Adrenal gland (tissue), 12 donors: ENCODE results near the gene OMG. TPM values are rescaled to one million over a fixed set of nuclear protein-coding genes. Genes with fewer than 3 reads are reported as not detected.

ENCODE experiments used
- DNase-seq, 7 donors: peaks; one replicate each; pipeline ENCODE4 v3.0.0-alpha.2; 2019 to 2020
- H3K27ac ChIP-seq, 5 donors: fragments of 200-600 bp; sonication (generic) in 4 of 5; 1 replicate in 3 of 5; 2 replicates in 2 of 5; pipeline versions ENCODE4 v1.5.1 to v1.8.0; 2016 to 2020; ENCODE audit warnings: mild to moderate bottlenecking in 1 of 5
- H3K27me3 ChIP-seq: fragments of 200-600 bp; 2 replicates; pipeline ENCODE4 v1.8.0; 2021
- H3K36me3 ChIP-seq, 2 donors: fragments of 200-600 bp; replicated peaks in 1 of 2; 1 replicate in 1 of 2; 2 replicates in 1 of 2; pipeline versions ENCODE4 v1.5.1 to v1.8.0; 2018 to 2022
- H3K4me1 ChIP-seq, 2 donors: fragments of 200-600 bp; replicated peaks in 1 of 2; 1 replicate in 1 of 2; 2 replicates in 1 of 2; pipeline versions ENCODE4 v1.5.1 to v1.8.0; 2018 to 2021
- H3K4me3 ChIP-seq, 4 donors: fragments of 200-600 bp; sonication (generic) in 3 of 4; one replicate each; pipeline ENCODE4 v1.5.1; 2016 to 2018
- H3K9me3 ChIP-seq, 3 donors: fragments of 200-600 bp; sonication (generic) in 1 of 3; replicated peaks in 1 of 3; 1 replicate in 2 of 3; 2 replicates in 1 of 3; pipeline versions ENCODE4 v1.5.1 to v1.8.0; 2016 to 2021
- CTCF ChIP-seq, 6 experiments: fragments of 450-650 bp in 4 of 6; fragments of 200-600 bp in 2 of 6; sonication (generic) in 1 of 6; IDR thresholded peaks; 1 replicate in 5 of 6; 2 replicates in 1 of 6; pipeline versions ENCODE4 v1.5.1 to v1.8.0; 2016 to 2021; ENCODE audit warnings: antibody characterized with exemption in 6 of 6, mild to moderate bottlenecking in 2 of 6, moderate library complexity in 1 of 6
- POLR2A ChIP-seq, 2 donors: fragments of 450-650 bp; IDR thresholded peaks; one replicate each; pipeline ENCODE4 v1.6.1; 2017; ENCODE audit warnings: antibody characterized with exemption in 2 of 2, mild to moderate bottlenecking in 2 of 2, moderate library complexity in 1 of 2
- WGBS, 4 donors: extraction: QIAGEN DNeasy Blood & Tissue Kit in 2 of 4; methylation state at CpG; one replicate each; pipeline versions ENCODE4 v1.1.5 to v1.1.7; 2013 to 2017; 5-methylcytosine and 5-hydroxymethylcytosine counted together
- intact Hi-C, 2 donors: fragments of 100-400 bp; cut with DNase I; formaldehyde crosslinking; loops; one replicate each; pipeline versions ENCODE4 v1.14.1 to v1.15.0; 2022 to 2023
- polyA plus RNA-seq, 3 donors: library from polyadenylated mRNA; stranded (reverse); fragments of 200-250 nt in 2 of 3; fragments of 350-450 nt in 1 of 3; fragmentation: Illumina TruSeq in 1 of 3; extraction: RNeasy Lipid Tissue Mini Kit (QIAGEN cat#74804) in 1 of 3; gene quantifications; one replicate each; pipeline ENCODE4 v1.2.3, GENCODE V29; 2013 to 2014
- total RNA-seq, 9 donors: library from RNA; depleted of rRNA in 4 of 9; stranded (reverse); fragments of >200 nt in 4 of 9; fragments of 120-200 nt in 1 of 9; fragmentation: NEBNext Ultra II Directional in 1 of 9; extraction: Animal tissue kit (Norgen Biotek cat#: 25700) in 1 of 9; gene quantifications; one replicate each; pipeline versions ENCODE4 v1.1.0 to v1.2.4, GENCODE V29; 2013 to 2023
- donor health status: healthy with polysubstance abuse.
- donor health status: Bipolar disorder and iron deficiency.
- donor health status: DM: yes; HTN: yes; CAD: no.
- donor health status: DM: no; HTN: no; CAD: no.
- donor health status: DM: no; HTN: no; CAD: no.
- donor health status: DM: yes; HTN: yes; CAD: no.

The OMG gene
- total and polyA plus RNA-seq, 12 donors = 0.20 to 0.54 (median 0.48) TPM; not detected in 7

GRCh38 chr17:31248986-31249834 lies 47.8 kb downstream of the OMG start:
- no peak overlapping the region for H3K4me3 ChIP-seq
- no peaks in the 10 kb centered on the region for H3K27me3 ChIP-seq
- peaks cover 0 to 7% of the 10 kb centered on the region in 2 donors for H3K36me3 ChIP-seq
- WGBS, 4 donors = 97 to 98% (median 97%) methylated on average over 5 of the region's 5 CpGs
- no peak for DNase-seq
- H3K27ac ChIP-seq = no peak overlapping the region
- no peaks in the 10 kb centered on the region for H3K9me3 ChIP-seq
- intact Hi-C loops = no loop called here
- H3K4me1 ChIP-seq = peaks cover 3 to 27% of the 10 kb centered on the region in 2 donors
- no peak for TF ChIP-seq POLR2A (IDR thresholded peaks at IDR 0.05)
- TF ChIP-seq CTCF (IDR thresholded peaks at IDR 0.05) = no peak

Other genes starting within 250 kb of the OMG start
- 10 to 100 TPM; 45.2 to 91.3 (median 55.9) TPM for gene NF1, start 202.3 kb downstream of the OMG start, total RNA-seq
- gene NF1, start 202.3 kb downstream of the OMG start, polyA plus RNA-seq = 10 to 100 TPM in 2 of 3 donors, 1 to 10 TPM in 1; 8.8 to 29.0 (median 11.5) TPM
- gene EVI2B, start 16.8 kb upstream of the OMG start, total RNA-seq = 10 to 100 TPM in 4 of 9 donors, 1 to 10 TPM in 4, under 1 TPM in 1; 0.67 to 16.7 (median 7.5) TPM
- 10 to 100 TPM in 1 of 3 donors, 1 to 10 TPM in 2; 2.4 to 11.1 (median 7.6) TPM for gene EVI2B, start 16.8 kb upstream of the OMG start, polyA plus RNA-seq
- 10 to 100 TPM in 1 of 9 donors, 1 to 10 TPM in 8; 1.4 to 17.7 (median 5.6) TPM for gene EVI2A, start 24.4 kb upstream of the OMG start, total RNA-seq
- 1 to 10 TPM; 3.7 to 8.7 (median 4.5) TPM for gene EVI2A, start 24.4 kb upstream of the OMG start, polyA plus RNA-seq
- gene RAB11FIP4, start 94.4 kb upstream of the OMG start, total RNA-seq = 1 to 10 TPM in 8 of 9 donors, under 1 TPM in 1; 0.48 to 3.8 (median 2.5) TPM
- 1 to 10 TPM in 1 of 3 donors, under 1 TPM in 2; 0.54 to 2.1 (median 0.92) TPM for gene RAB11FIP4, start 94.4 kb upstream of the OMG start, polyA plus RNA-seq